NOMO-1 (cell line): ENCODE data around the gene SPATA31D1.
"Not testable (repeated sequence)": the region's sequence is repeated elsewhere in the genome, so short reads cannot be mapped to it uniquely, and the experiment has no call there.

Source experiments
- DNase-seq, 2 experiments: peaks; one replicate each; lab custom pipeline; 2025; ENCODE audit not compliant: unreplicated experiment in 2 of 2; lab: John Stamatoyannopoulos, UW

SPATA31D1 gene

GRCh38 chr9:81988472-81988871 lies at the start of gene SPATA31D1:
Gene SPATA31D1 (plus strand): TSS chr9:81988772. CDS start chr9:81988819, 47 bp downstream.
- not testable (repeated sequence) for DNase-seq

- DNase-seq, result not testable (repeated sequence)
These were observed 45.2 kb upstream of the SPATA31D1 start, which contains the start of gene SPATA31D3 for GRCh38 chr9:81943393-81943792. Gene SPATA31D3 (plus strand): TSS chr9:81943500. CDS start chr9:81943586, 86 bp downstream.

DNA sequence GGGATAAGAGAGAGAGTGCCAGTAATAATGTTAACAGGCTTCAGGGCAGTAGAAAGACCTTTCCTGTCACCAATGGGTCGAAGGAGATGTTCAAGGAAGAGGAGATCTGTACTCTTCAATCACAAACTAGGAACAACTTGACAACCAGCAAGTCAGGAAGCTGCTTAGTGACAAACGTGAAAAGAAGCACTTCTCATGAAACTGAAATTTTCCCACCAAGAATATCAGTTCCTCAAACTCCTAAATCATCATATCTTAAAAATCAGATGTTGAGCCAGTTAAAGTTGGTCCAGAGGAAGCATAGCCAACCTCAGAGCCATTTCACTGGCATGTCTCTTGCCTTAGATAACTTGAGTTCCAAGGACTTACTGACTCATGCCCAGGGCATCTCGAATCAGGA lies 39.9 kb upstream of the SPATA31D1 start:
- not testable (repeated sequence) for DNase-seq

GRCh38 chr9:81953096-81953495 lies 35.5 kb upstream of the SPATA31D1 start:
- no peak for DNase-seq

GRCh38 chr9:81955625-81956024 lies 32.9 kb upstream of the SPATA31D1 start:
- no peak for DNase-seq

- no peak for DNase-seq
These were observed 24.1 kb upstream of the SPATA31D1 start for GRCh38 chr9:81964218-81965171.

DNA sequence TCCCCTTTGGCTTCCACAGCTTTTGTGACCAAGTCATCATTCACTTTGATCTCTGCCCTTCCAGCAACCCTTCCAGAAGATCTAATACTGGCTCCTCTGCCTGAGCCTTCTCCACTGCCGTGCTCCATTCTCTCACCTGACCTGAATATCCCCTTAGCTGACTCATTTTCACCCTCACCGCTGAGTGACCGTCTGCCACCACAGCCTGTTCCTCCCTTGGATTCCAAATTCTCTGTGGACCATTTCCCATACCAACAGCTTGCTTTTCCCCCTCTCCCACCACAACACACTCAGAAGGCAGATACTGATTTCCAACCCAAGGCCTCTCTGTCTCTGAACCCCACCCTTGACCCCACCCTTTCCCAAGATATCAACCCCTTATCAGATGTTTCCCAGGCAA lies 20.5 kb upstream of the SPATA31D1 start:
- DNase-seq, result no peak

- DNase-seq, result no peak
These were observed 18.6 kb upstream of the SPATA31D1 start for GRCh38 chr9:81969971-81970370.

DNA sequence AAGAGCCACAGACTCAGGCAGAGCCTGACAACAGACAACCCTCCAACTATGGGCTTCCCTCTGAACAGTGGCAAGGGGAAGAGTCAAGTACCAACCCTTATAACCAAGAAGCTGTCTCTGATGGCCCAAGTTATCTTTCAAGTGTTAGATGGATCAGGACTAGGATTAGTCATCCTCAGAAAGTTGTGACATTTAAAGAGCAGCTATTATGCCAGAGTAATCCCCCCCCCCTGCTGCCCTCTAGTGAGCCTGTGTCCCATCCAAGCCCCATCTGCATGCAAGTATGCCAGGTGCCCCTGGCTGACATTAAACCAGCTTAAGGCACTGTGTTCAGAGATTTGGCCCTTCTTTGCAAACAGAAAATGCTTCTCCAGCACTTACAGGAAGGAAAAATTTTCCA lies 16.8 kb upstream of the SPATA31D1 start:
- no peak for DNase-seq

- no peak for DNase-seq
These were observed 13.8 kb upstream of the SPATA31D1 start for GRCh38 chr9:81974764-81975163.

GRCh38 chr9:81976351-81976750 lies 12.2 kb upstream of the SPATA31D1 start:
- no peak for DNase-seq

DNA sequence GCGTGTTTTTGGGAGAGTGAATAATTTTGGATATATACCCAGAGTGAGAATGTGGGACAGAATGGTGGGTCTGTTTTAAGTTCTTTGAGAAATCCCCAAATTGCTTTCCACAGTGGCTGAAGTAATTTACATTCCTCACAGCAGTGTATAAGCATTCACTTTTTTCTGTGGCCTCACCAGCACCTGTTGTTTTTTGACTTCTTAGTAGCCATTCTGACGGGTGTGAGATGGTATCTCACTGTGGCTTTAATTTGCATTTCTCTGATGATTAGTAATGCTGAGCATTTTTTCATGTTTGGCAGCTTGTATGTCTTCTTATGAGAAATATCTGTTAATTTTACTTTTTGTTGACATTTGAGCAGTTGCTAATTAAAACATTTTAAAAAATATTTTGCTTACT lies 9.4 kb upstream of the SPATA31D1 start:
- DNase-seq, result no peak

- DNase-seq, result no peak
These were observed 8.0 kb upstream of the SPATA31D1 start for GRCh38 chr9:81980568-81980967.

DNA sequence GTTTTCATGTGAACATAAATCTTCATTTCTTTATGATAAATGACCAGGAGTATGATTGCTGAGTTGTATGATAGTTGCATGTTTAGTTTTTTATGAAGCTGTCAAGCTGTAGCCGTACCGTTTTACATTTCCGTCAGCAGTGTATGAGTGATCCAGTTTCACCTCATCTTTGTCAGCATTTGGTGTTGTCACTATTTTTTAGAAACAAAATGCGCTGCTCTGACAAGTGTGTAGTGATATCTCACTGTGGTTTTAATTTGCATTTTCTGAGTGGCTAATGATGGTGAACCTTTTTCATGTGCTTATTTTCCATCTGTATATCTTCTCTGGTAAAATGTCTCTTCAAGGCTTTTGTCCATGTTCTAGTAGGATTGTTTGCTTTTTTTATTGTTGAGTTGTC lies 6.7 kb upstream of the SPATA31D1 start:
- DNase-seq, result no peak

DNA sequence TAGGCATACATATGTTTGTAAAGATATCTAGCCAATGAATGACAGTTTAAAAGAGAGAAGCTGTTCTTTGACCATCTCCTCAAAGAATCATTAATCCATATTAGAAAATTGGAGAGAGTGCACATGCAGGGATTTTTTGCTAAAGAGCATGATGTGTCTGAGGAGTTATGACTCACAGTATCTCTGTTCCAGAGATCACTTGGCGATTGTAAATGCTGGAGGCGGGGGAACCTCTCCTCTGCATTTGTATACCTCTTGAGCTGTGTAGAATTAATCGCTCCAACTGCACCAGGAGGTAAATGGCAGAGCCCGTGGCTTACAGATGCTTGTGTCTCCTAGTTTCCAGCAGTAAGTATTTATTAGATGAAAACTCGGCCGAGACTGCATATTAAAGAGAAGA lies 3.6 kb upstream of the SPATA31D1 start:
- DNase-seq, result no peak

DNA sequence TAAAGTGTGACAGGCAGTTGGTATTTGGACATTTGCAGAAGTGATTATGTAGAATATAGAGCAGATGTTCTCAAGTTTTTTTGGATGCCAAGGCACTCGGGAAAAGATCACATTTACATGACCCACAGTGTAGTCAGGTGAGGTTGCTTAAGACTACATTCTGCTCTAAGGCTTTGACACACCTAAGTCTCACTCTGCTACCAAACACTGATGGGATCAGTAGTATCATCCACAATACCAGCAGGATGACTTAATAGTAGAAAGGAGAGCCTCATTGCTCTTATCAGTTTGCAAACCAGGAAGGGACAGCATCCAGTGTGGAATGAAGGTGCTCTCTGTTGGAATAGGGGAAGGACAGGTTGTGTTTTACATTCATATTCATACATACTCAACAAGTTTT lies 2.5 kb upstream of the SPATA31D1 start:
- no peak for DNase-seq

DNA sequence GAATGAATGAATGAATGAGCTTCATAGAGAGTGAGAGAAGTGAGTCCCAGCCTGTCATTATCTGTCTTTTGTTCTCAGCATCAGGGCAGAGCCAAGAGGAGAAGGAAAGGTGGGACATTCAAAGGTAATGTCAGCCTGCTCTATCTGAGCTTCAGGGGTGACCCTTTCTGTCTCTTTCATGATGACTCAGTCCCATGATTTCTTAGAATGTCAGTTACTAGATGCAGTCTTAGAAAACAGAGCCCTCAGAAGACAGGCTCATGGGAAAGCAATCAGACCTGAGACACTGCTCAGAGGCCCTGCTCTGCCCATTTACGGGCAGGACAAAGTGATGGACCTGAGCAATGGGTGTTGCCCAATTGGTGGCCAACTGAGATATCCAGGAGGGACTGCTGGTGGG lies 1.1 kb downstream of the SPATA31D1 start:
- DNase-seq, result no peak

DNA sequence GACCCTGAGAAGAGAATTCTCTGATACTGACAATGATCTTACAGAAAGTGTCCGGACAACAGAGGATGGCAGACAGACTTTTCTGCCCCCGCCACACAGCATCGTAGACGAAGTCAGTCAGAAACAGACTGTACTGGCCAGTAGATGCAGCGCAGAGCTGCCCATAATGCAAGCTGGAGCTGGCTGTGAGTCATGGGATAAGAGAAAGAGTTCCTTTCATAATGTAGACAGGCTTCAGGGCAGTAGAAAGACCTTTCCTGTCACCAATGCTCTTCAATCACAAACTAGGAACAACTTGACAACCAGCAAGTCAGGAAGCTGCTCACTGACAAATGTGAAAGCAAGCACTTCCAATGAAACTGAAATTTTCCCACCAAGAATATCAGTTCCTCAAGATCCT lies 5.1 kb downstream of the SPATA31D1 start:
- no peak for DNase-seq

- no peak for DNase-seq
These were observed 11.2 kb downstream of the SPATA31D1 start for GRCh38 chr9:81999806-82000205.

GRCh38 chr9:82010711-82011110 lies 22.1 kb downstream of the SPATA31D1 start:
- no peak for DNase-seq

- no peak for DNase-seq
These were observed 22.6 kb downstream of the SPATA31D1 start for GRCh38 chr9:82011133-82011532.

- no peak for DNase-seq
These were observed 23.7 kb downstream of the SPATA31D1 start for GRCh38 chr9:82012276-82012675.
